Measurements from ENCODE around the gene TMEM245.

TMEM245 gene

GRCh38 chr9:109022873-109023272, 96.9 kb downstream of the TMEM245 start:
- DNase-seq (ENCODE audit: low read depth): no peak

GRCh38 chr9:109020581-109021511, 98.9 kb downstream of the TMEM245 start:
- no peak for DNase-seq (ENCODE audit: low read depth)

- DNase-seq (ENCODE audit: low read depth): no peak
These were observed 99.6 kb downstream of the TMEM245 start for GRCh38 chr9:109020113-109020512.

GRCh38 chr9:109019420-109019819, 100.3 kb downstream of the TMEM245 start:
- DNase-seq (ENCODE audit: low read depth): no peak

GRCh38 chr9:109017493-109017892, 102.3 kb downstream of the TMEM245 start:
- no peak for DNase-seq (ENCODE audit: low read depth)

- DNase-seq (ENCODE audit: low read depth): no peak
These were observed 102.7 kb downstream of the TMEM245 start for GRCh38 chr9:109017061-109017460.

GRCh38 chr9:109016132-109016531, 103.6 kb downstream of the TMEM245 start:
- no peak for DNase-seq (ENCODE audit: low read depth)

GRCh38 chr9:109014608-109015280, 105.0 kb downstream of the TMEM245 start:
- DNase-seq (ENCODE audit: low read depth): no peak

GRCh38 chr9:109013679-109014607, 105.8 kb downstream of the TMEM245 start:
- DNase-seq (ENCODE audit: low read depth): no peak

- peak; percentile 84 for DNase-seq (ENCODE audit: low read depth)
These were observed 106.7 kb downstream of the TMEM245 start, which contains the start of gene CTNNAL1 for GRCh38 chr9:109012876-109013678. CTNNAL1 (minus strand) TSS chr9:109013499; CDS start chr9:109013442, 57 bp downstream.

- DNase-seq (ENCODE audit: low read depth): peak; percentile 40
These were observed 107.5 kb downstream of the TMEM245 start for GRCh38 chr9:109012009-109012875.

- no peak for DNase-seq (ENCODE audit: low read depth)
These were observed 108.5 kb downstream of the TMEM245 start for GRCh38 chr9:109011231-109011671.

GRCh38 chr9:109010746-109011145, 109.0 kb downstream of the TMEM245 start:
- DNase-seq (ENCODE audit: low read depth): peak; percentile 39

GRCh38 chr9:109005678-109006077, 114.1 kb downstream of the TMEM245 start:
- DNase-seq (ENCODE audit: low read depth): no peak

- DNase-seq (ENCODE audit: low read depth): no peak
These were observed 116.6 kb downstream of the TMEM245 start for GRCh38 chr9:109003116-109003515.

- DNase-seq (ENCODE audit: low read depth): no peak
These were observed 117.6 kb downstream of the TMEM245 start for GRCh38 chr9:109002141-109002540.

GRCh38 chr9:109001275-109001676, 118.5 kb downstream of the TMEM245 start:
- no peak for DNase-seq (ENCODE audit: low read depth)

- no peak for DNase-seq (ENCODE audit: low read depth)
These were observed 122.6 kb downstream of the TMEM245 start for GRCh38 chr9:108997112-108997511.

- DNase-seq (ENCODE audit: low read depth): no peak
These were observed 123.1 kb downstream of the TMEM245 start for GRCh38 chr9:108996643-108997042.

- no peak for DNase-seq (ENCODE audit: low read depth)
These were observed 125.1 kb downstream of the TMEM245 start for GRCh38 chr9:108994695-108995094.
